H9 (cell line): ENCODE data around the gene VPS41. TPM values are rescaled to one million over a fixed set of nuclear protein-coding genes. Genes with fewer than 3 reads are reported as not detected.
A peak's percentile ranks its signal among the peaks of the same experiment; 100 is the strongest.

ENCODE experiments used
- DNase-seq: peaks from one replicate; pipeline ENCODE4 v3.0.0-alpha.2; 2017
- H2AFZ ChIP-seq: one replicate; pipeline ENCODE4 v1.6.1; 2013; ENCODE audit warnings: mild to moderate bottlenecking, low read length, control low read depth, moderate library complexity
- H2AK5ac ChIP-seq: 2 replicates; pipeline ENCODE4 v1.6.1; 2013; ENCODE audit warnings: low read length, control low read depth, mixed read lengths; ENCODE audit not compliant: insufficient read length
- H2BK120ac ChIP-seq: one replicate; pipeline ENCODE4 v1.6.1; 2013; ENCODE audit warnings: low read depth, mild to moderate bottlenecking, low read length, control low read depth, inconsistent platforms; ENCODE audit not compliant: poor library complexity, severe bottlenecking
- H2BK12ac ChIP-seq: 2 replicates; pipeline ENCODE4 v1.6.1; 2013; ENCODE audit warnings: low read length, control low read depth, mixed read lengths, low read depth; ENCODE audit not compliant: insufficient read length
- H2BK15ac ChIP-seq: 2 replicates; pipeline ENCODE4 v1.6.1; 2013; ENCODE audit warnings: low read depth, low read length, control low read depth
- H2BK20ac ChIP-seq: one replicate; pipeline ENCODE4 v1.6.1; 2013; ENCODE audit warnings: low read depth, mild to moderate bottlenecking, low read length, control low read depth, inconsistent platforms; ENCODE audit not compliant: poor library complexity, severe bottlenecking
- H2BK5ac ChIP-seq: 2 replicates; pipeline ENCODE4 v1.6.1; 2013; ENCODE audit warnings: low read length, control low read depth, mixed read lengths; ENCODE audit not compliant: insufficient read length
- H3K14ac ChIP-seq: 2 replicates; pipeline ENCODE4 v1.6.1; 2013; ENCODE audit warnings: low read length, control low read depth; ENCODE audit not compliant: insufficient read depth
- H3K18ac ChIP-seq: 2 replicates; pipeline ENCODE4 v1.6.1; 2013; ENCODE audit warnings: low read depth, mild to moderate bottlenecking, mixed read lengths, low read length, control low read depth; ENCODE audit not compliant: insufficient read length
- H3K23ac ChIP-seq: 2 replicates; pipeline ENCODE4 v1.6.1; 2013; ENCODE audit warnings: low read length, control low read depth, mixed read lengths, low read depth; ENCODE audit not compliant: insufficient read length
- H3K23me2 ChIP-seq: 2 replicates; pipeline ENCODE4 v1.6.1; 2013; ENCODE audit warnings: low read depth, mild to moderate bottlenecking, mixed read lengths, low read length, control low read depth; ENCODE audit not compliant: insufficient read length, poor library complexity, severe bottlenecking
- H3K27ac ChIP-seq: 2 replicates; pipeline ENCODE4 v1.5.1; 2013; ENCODE audit warnings: low read length, control low read depth, mixed read lengths, low read depth; ENCODE audit not compliant: insufficient read length
- H3K27me3 ChIP-seq: 2 replicates; pipeline ENCODE4 v1.6.1; 2013; ENCODE audit warnings: low read length, control low read depth, inconsistent platforms; ENCODE audit not compliant: insufficient read depth
- H3K4ac ChIP-seq: 2 replicates; pipeline ENCODE4 v1.6.1; 2013; ENCODE audit warnings: low read depth, mild to moderate bottlenecking, control low read depth, inconsistent platforms, low read length, moderate library complexity
- H3K4me1 ChIP-seq: 2 replicates; pipeline ENCODE4 v1.6.1; 2013; ENCODE audit warnings: low read length, control low read depth, inconsistent platforms; ENCODE audit not compliant: insufficient read depth
- H3K4me2 ChIP-seq: 2 replicates; pipeline ENCODE4 v1.6.1; 2013; ENCODE audit warnings: low read length, control low read depth, mixed read lengths; ENCODE audit not compliant: insufficient read length, insufficient read depth
- H3K56ac ChIP-seq: 2 replicates; pipeline ENCODE4 v1.6.1; 2013; ENCODE audit warnings: low read depth, mild to moderate bottlenecking, mixed read lengths, low read length, control low read depth; ENCODE audit not compliant: insufficient read length
- H3K79me1 ChIP-seq: 2 replicates; pipeline ENCODE4 v1.6.1; 2013; ENCODE audit warnings: low read depth, mild to moderate bottlenecking, moderate library complexity, low read length, control low read depth, inconsistent platforms; ENCODE audit not compliant: insufficient read depth, poor library complexity, severe bottlenecking
- H3K79me2 ChIP-seq: 2 replicates; pipeline ENCODE4 v1.6.1; 2013; ENCODE audit warnings: low read length, control low read depth, inconsistent platforms; ENCODE audit not compliant: insufficient read depth
- H3K9ac ChIP-seq: 2 replicates; pipeline ENCODE4 v1.6.1; 2013; ENCODE audit warnings: low read length, control low read depth, mixed read lengths; ENCODE audit not compliant: insufficient read length; ENCODE audit errors: extremely low read depth
- H3K9me3 ChIP-seq: one replicate; pipeline ENCODE4 v1.6.1; 2013; ENCODE audit warnings: low read depth, low read length, inconsistent platforms; ENCODE audit not compliant: control insufficient read depth
- H3T11ph ChIP-seq: one replicate; pipeline ENCODE4 v1.6.1; 2013; ENCODE audit warnings: mild to moderate bottlenecking, low read length, control low read depth, inconsistent platforms
- H4K20me1 ChIP-seq: one replicate; pipeline ENCODE4 v1.6.1; 2013; ENCODE audit not compliant: control insufficient read depth, insufficient read length, insufficient read depth
- H4K5ac ChIP-seq: 2 replicates; pipeline ENCODE4 v1.6.1; 2013; ENCODE audit warnings: low read depth, mild to moderate bottlenecking, mixed read lengths, low read length, control low read depth; ENCODE audit not compliant: insufficient read length
- H4K8ac ChIP-seq: replicated peaks from 2 replicates; pipeline ENCODE4 v1.6.1; 2013; ENCODE audit warnings: low read length, control low read depth, mixed read lengths, low read depth; ENCODE audit not compliant: insufficient read length
- H4K91ac ChIP-seq: 2 replicates; pipeline ENCODE4 v1.6.1; 2013; ENCODE audit warnings: low read depth, mild to moderate bottlenecking, moderate library complexity, mixed read lengths, low read length, control low read depth; ENCODE audit not compliant: insufficient read length
- H3K27ac Mint-ChIP-seq, 3 experiments: 2 replicates in 2 of 3; 3 replicates in 1 of 3; pipeline ENCODE4 v1.8.0; 2020 to 2021; ENCODE audit warnings: mixed read lengths in 3 of 3, mild to moderate bottlenecking in 1 of 3, moderate library complexity in 1 of 3
- H3K27me3 Mint-ChIP-seq: 2 replicates; pipeline ENCODE4 v1.8.0; 2021; ENCODE audit warnings: low read depth, mild to moderate bottlenecking, moderate library complexity, mixed read lengths
- H3K36me3 Mint-ChIP-seq, 3 experiments: 2 replicates in 2 of 3; 3 replicates in 1 of 3; pipeline ENCODE4 v1.8.0; 2020 to 2021; ENCODE audit warnings: low read depth in 3 of 3, mixed read lengths in 3 of 3; ENCODE audit not compliant: insufficient read depth in 1 of 3
- H3K4me1 Mint-ChIP-seq, 2 experiments: 2 replicates each; pipeline ENCODE4 v1.8.0; 2020; ENCODE audit warnings: mixed read lengths in 2 of 2
- H3K4me3 Mint-ChIP-seq, 2 experiments: 2 replicates in 1 of 2; 3 replicates in 1 of 2; pipeline ENCODE4 v1.8.0; 2020 to 2021; ENCODE audit warnings: mild to moderate bottlenecking in 2 of 2, mixed read lengths in 2 of 2, moderate library complexity in 1 of 2
- H3K9me3 Mint-ChIP-seq, 2 experiments: 2 replicates in 1 of 2; 3 replicates in 1 of 2; pipeline ENCODE4 v1.8.0; 2020; ENCODE audit warnings: mild to moderate bottlenecking in 2 of 2, mixed read lengths in 2 of 2, moderate library complexity in 1 of 2
- WGBS: extraction: QIAGEN DNeasy Blood & Tissue Kit; methylation state at CpG from one replicate; pipeline ENCODE4 v1.1.7; 2013; ENCODE audit warnings: missing lambda C conversion rate, low lambda C conversion rate, mixed read lengths; ENCODE audit not compliant: insufficient read length; ENCODE audit errors: extremely low coverage; 5-methylcytosine and 5-hydroxymethylcytosine counted together
- total RNA-seq: library from RNA; stranded (reverse); gene quantifications from 2 replicates; pipeline ENCODE4 v1.2.1, GENCODE V29; 2021
- TF ChIP-seq, protein P1 (sequence below): fragments of 200-600 bp; sonication (generic); conservative IDR thresholded peaks from 3 replicates; pipeline ENCODE4 v1.8.0; 2021; ENCODE audit warnings: antibody characterized with exemption, mild to moderate bottlenecking

The VPS41 gene
- total RNA-seq, 1 experiment from 2014 or later: 49.3 TPM

DNA sequence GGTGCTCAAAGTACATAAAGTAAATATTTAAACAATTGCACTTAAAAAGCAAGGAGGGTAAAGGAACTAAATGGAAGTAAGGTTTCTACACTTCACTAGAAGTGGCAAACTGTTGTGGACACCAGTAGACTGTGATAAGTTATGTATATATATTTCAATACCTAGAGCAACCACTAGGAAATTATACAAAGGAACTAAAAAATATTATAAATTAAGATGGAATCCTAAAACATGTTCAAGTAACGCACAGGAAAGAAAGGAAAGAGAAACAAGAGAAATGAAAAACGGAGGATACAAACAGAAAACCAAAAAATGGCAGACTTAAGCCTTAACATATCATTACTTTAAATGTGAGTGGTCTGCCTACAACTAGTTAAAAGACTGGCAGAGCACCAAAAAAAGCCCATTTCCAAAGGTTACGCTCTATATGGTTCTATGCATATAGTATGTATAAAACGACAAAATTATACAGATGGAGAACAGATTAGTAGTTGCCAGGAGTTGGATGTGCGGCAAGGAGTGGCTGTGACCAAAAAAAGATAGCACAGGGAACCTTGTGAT is 19.0 kb downstream of the VPS41 start:
- Histone ChIP-seq H3K23ac (no peak overlapping the region), H3K4me1 (no peaks in the 10 kb centered on the region; the same call in 1 of the 2 replicates), H3K14ac (no peak overlapping the region), H3K27ac (no peak overlapping the region), H2BK5ac (no peak overlapping the region), H3K23me2 (no peaks in the 10 kb centered on the region), H3K27me3 (no peaks in the 10 kb centered on the region), H3K18ac (no peak overlapping the region), H3K56ac (no peak overlapping the region), H3K4me2 (no peak overlapping the region), H3K79me2 (no peaks in the 10 kb centered on the region), H4K5ac (no peak overlapping the region), H4K91ac (no peak overlapping the region), H4K20me1 (no peaks in the 10 kb centered on the region), H3K4ac (no peak overlapping the region), H2AFZ (no peak overlapping the region), H2BK20ac (no peak overlapping the region), H2BK120ac (no peak overlapping the region), H3K9ac (no peak overlapping the region), H3K9me3 (no peaks in the 10 kb centered on the region), H2BK12ac (no peak overlapping the region), H2AK5ac (no peak overlapping the region), H2BK15ac (no peak overlapping the region), H4K8ac (no peak overlapping the region), H3K79me1 (no peaks in the 10 kb centered on the region), H3T11ph (no peak overlapping the region)
- Mint-ChIP-seq H3K9me3 (peaks cover 3 to 7% of the 10 kb centered on the region in 2 experiments; a peak in 3 of 5 replicates), H3K36me3 (peaks cover 7 to 23% (median 19%) of the 10 kb centered on the region in 3 experiments), H3K4me1 (peaks cover 14 to 19% of the 10 kb centered on the region in 2 experiments), H3K27me3 (no peaks in the 10 kb centered on the region), H3K4me3 (no peak overlapping the region), H3K27ac (no peak overlapping the region)
- TF ChIP-seq, protein P1, sequence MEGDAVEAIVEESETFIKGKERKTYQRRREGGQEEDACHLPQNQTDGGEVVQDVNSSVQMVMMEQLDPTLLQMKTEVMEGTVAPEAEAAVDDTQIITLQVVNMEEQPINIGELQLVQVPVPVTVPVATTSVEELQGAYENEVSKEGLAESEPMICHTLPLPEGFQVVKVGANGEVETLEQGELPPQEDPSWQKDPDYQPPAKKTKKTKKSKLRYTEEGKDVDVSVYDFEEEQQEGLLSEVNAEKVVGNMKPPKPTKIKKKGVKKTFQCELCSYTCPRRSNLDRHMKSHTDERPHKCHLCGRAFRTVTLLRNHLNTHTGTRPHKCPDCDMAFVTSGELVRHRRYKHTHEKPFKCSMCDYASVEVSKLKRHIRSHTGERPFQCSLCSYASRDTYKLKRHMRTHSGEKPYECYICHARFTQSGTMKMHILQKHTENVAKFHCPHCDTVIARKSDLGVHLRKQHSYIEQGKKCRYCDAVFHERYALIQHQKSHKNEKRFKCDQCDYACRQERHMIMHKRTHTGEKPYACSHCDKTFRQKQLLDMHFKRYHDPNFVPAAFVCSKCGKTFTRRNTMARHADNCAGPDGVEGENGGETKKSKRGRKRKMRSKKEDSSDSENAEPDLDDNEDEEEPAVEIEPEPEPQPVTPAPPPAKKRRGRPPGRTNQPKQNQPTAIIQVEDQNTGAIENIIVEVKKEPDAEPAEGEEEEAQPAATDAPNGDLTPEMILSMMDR: peak; percentile 44; the same call in 2 of the 3 replicates
- no CpG with 5 or more reads among the region's 5 CpGs for WGBS
- DNase-seq: no peak
